ENCODE data around the gene CFAP206.

GRCh38 chr6:87504441-87504840 is 96.7 kb downstream of the CFAP206 start:
- TF ChIP-seq CTCF (IDR thresholded peaks at IDR 0.05) (no peak), POLR2AphosphoS5 (IDR thresholded peaks at IDR 0.05; ENCODE audit: insufficient read depth in 1 of 2, low read depth in 1 of 2) (no peak)

Data from vagina (tissue), 2 donors.